ENCODE data around the gene ARL15. TPM values are rescaled to one million over a fixed set of nuclear protein-coding genes. Genes with fewer than 3 reads are reported as not detected.

The ARL15 gene
- total RNA-seq, 4 donors from 2014 or later, result 13.0 to 52.7 (median 17.1) TPM

DNA sequence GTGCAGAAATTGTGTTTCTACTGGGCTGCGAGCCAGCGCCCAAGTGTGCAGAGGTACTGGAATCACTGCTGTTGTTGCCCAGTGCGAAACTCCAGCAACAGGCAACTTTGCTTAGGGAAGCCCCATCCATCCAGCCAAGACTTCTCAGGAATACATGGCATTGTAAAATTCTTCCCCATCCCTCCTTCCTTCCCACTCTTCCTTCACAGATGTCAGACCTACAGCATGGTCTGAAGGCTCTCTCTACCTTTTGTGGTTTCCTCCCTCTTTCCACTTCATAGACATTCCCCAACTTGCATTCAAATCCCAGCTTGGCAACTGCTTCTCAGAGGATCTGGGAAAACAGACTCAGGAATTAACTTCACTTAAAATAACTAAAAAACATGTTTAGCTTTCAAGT, 30.4 kb downstream of the ARL15 start:
- TF ChIP-seq EP300 (IDR thresholded peaks at IDR 0.05) (no peak), POLR2A (IDR thresholded peaks at IDR 0.05) (no peak)
- TF ChIP-seq, protein P1, sequence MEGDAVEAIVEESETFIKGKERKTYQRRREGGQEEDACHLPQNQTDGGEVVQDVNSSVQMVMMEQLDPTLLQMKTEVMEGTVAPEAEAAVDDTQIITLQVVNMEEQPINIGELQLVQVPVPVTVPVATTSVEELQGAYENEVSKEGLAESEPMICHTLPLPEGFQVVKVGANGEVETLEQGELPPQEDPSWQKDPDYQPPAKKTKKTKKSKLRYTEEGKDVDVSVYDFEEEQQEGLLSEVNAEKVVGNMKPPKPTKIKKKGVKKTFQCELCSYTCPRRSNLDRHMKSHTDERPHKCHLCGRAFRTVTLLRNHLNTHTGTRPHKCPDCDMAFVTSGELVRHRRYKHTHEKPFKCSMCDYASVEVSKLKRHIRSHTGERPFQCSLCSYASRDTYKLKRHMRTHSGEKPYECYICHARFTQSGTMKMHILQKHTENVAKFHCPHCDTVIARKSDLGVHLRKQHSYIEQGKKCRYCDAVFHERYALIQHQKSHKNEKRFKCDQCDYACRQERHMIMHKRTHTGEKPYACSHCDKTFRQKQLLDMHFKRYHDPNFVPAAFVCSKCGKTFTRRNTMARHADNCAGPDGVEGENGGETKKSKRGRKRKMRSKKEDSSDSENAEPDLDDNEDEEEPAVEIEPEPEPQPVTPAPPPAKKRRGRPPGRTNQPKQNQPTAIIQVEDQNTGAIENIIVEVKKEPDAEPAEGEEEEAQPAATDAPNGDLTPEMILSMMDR (IDR thresholded peaks at IDR 0.05), result no peak
- Histone ChIP-seq H3K27ac (no peak overlapping the region), H3K4me1 (peaks cover 0 to 11% (median 2%) of the 10 kb centered on the region in 4 donors), H3K4me3 (no peak overlapping the region), H3K27me3 (no peaks in the 10 kb centered on the region), H3K9me3 (peaks cover 0 to 6% (median 0%) of the 10 kb centered on the region in 4 donors), H3K36me3 (peaks cover 0 to 10% (median 0%) of the 10 kb centered on the region in 3 donors)
- no peak for DNase-seq (ENCODE audit: low spot score in 2 of 2)
- WGBS, 2 donors, result 89 to 90% methylated on average over 3 of the region's 3 CpGs

DNA sequence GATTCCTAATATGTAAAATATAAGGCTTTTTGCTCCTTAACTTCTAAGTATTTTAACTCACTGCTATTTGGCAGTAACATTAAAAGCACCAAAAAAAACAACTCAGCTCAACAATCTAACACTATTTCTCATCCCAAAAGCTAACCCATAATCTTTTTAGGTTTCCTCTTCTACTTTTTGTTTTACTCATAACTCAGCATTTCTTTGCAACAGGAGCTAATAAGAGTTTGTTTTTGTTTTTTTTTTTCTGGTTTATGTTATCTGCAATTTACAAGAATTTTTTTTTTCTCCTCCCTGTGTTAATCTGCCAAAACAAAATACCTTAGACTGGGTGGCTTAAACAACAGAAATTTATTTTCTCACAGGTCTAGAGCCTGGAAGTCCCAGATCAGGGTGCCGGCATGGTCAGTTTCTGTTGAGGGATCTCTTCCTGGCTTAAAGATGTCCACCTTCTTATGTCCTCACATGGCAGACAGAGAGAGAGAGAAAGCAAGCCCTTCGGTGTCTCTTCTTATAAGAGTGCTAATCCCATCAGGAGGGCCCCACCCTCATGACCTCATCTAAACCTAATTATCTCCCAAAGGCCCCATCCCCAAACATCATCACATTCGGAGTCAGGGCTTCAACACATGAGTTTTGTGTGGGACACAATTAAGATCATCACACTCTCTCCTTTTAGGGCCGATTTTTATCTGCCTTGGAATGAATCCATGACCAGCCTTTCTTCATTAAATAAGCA, 31.2 kb downstream of the ARL15 start:
- H3K36me3 ChIP-seq, result peaks cover 0 to 10% (median 0%) of the 10 kb centered on the region in 3 donors
- peaks cover 0 to 11% (median 2%) of the 10 kb centered on the region in 4 donors for H3K4me1 ChIP-seq
- peaks cover 0 to 6% (median 0%) of the 10 kb centered on the region in 4 donors for H3K9me3 ChIP-seq
- DNase-seq (ENCODE audit: low spot score in 2 of 2), result no peak
- no peak for TF ChIP-seq POLR2A (IDR thresholded peaks at IDR 0.05)
- TF ChIP-seq, protein P1 (IDR thresholded peaks at IDR 0.05), result no peak
- no peak overlapping the region for H3K4me3 ChIP-seq
- WGBS, 2 donors, result 66 to 71% methylated on average over 4 of the region's 4 CpGs
- no peaks in the 10 kb centered on the region for H3K27me3 ChIP-seq
- no peak overlapping the region for H3K27ac ChIP-seq

GRCh38 chr5:54278036-54278830, 32.1 kb downstream of the ARL15 start:
- peaks cover 0 to 6% (median 0%) of the 10 kb centered on the region in 4 donors for H3K9me3 ChIP-seq
- TF ChIP-seq EP300 (IDR thresholded peaks at IDR 0.05), result no peak
- TF ChIP-seq, protein P1 (IDR thresholded peaks at IDR 0.05), result no peak
- H3K4me1 ChIP-seq, result peaks cover 0 to 11% (median 2%) of the 10 kb centered on the region in 4 donors
- peaks cover 0 to 10% (median 0%) of the 10 kb centered on the region in 3 donors for H3K36me3 ChIP-seq
- no peak overlapping the region for H3K27ac ChIP-seq
- H3K27me3 ChIP-seq, result no peaks in the 10 kb centered on the region
- no peak for DNase-seq (ENCODE audit: low spot score in 2 of 2)
- H3K4me3 ChIP-seq, result no peak overlapping the region
- WGBS, 2 donors, result 40 to 43% methylated on average over 3 of the region's 3 CpGs

DNA sequence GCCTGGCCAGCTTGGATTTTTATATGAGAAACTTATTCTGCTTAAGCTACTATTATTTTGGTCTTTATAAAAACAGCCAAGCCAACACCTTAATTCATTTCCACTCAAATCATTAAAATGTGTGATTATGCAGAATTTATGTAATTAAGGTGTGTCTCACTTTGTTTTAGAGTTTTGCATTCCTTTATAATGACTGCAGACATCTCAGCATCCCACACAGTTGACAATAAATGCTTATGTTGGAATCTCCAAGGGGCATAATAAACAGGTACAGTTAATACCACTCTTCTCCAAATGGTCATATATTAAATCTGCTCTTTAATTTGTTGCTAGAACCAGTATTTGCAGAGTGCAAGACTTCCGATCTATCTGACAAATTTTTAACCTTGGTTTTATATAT, 34.3 kb downstream of the ARL15 start:
- H3K27ac ChIP-seq, result no peak overlapping the region
- peaks cover 0 to 11% (median 2%) of the 10 kb centered on the region in 4 donors for H3K4me1 ChIP-seq
- H3K4me3 ChIP-seq, result no peak overlapping the region
- no peaks in the 10 kb centered on the region for H3K27me3 ChIP-seq
- peaks cover 0 to 6% (median 0%) of the 10 kb centered on the region in 4 donors for H3K9me3 ChIP-seq
- DNase-seq (ENCODE audit: low spot score in 2 of 2), result no peak
- no peak for TF ChIP-seq EP300 (IDR thresholded peaks at IDR 0.05)
- no peak for TF ChIP-seq POLR2A (IDR thresholded peaks at IDR 0.05)
- TF ChIP-seq, protein P1 (IDR thresholded peaks at IDR 0.05), result no peak
- 94 to 97% methylated on average over 1 of the region's 1 CpG for WGBS, 2 donors
- H3K36me3 ChIP-seq, result peaks cover 0 to 10% (median 0%) of the 10 kb centered on the region in 3 donors

DNA sequence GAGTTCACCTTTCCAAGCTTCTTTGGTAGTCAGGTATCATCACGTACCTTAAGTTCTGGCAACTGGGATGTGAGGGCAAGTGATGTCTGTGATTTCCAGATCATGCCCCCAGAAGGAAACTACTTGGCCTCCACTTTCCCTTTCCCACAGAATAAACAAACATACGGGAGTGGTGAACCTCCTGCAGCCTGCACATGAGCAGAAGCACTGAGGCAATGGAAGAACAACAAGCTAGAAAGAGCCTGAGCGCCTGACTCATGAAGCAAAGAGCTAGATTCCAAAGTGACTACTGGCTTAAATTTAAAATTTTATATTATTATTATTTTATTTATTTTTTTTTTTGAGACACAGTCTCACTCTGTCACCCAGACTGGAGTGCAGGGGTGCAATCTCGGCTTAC, 35.0 kb downstream of the ARL15 start:
- H3K36me3 ChIP-seq, result peaks cover 0 to 10% (median 0%) of the 10 kb centered on the region in 3 donors
- 84 to 88% methylated on average over 4 of the region's 4 CpGs for WGBS, 2 donors
- peaks cover 0 to 11% (median 2%) of the 10 kb centered on the region in 4 donors for H3K4me1 ChIP-seq
- no peak for TF ChIP-seq POLR2A (IDR thresholded peaks at IDR 0.05)
- TF ChIP-seq, protein P1 (IDR thresholded peaks at IDR 0.05), result no peak
- TF ChIP-seq EP300 (IDR thresholded peaks at IDR 0.05), result no peak
- no peak overlapping the region for H3K27ac ChIP-seq
- DNase-seq (ENCODE audit: low spot score in 2 of 2), result no peak
- H3K4me3 ChIP-seq, result no peak overlapping the region
- no peaks in the 10 kb centered on the region for H3K27me3 ChIP-seq
- H3K9me3 ChIP-seq, result peaks cover 0 to 6% (median 0%) of the 10 kb centered on the region in 4 donors
